HG03095 (cell line): Measurements from ENCODE around the gene CAPRIN1.

Experiments
- ATAC-seq: cut with Tn5 transposase; IDR thresholded peaks from one replicate; pipeline ENCODE4 v1.9.1; 2021; ENCODE audit warnings: moderate library complexity; ENCODE audit not compliant: unreplicated experiment

Gene CAPRIN1

DNA sequence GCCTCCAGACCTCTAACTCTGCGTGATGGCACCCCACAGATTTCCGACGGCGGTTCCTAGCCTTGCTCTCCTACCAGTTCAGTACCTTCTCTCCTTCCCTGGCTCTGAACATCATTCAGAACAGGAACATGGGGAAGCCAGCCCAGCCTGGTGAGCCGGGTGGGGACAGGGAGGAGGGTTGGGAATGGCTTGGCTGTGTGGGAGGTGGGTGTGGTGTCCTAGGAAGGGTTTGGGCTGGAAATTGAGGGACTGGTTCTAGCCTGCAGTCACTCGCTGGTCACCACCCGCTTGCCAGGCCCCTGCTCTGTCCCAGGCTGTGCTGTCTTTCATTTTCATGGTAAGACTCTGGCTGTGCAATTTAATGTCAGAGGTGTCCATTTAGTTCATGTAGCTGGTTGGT, 87.8 kb downstream of the CAPRIN1 start:
- ATAC-seq, result no peak

DNA sequence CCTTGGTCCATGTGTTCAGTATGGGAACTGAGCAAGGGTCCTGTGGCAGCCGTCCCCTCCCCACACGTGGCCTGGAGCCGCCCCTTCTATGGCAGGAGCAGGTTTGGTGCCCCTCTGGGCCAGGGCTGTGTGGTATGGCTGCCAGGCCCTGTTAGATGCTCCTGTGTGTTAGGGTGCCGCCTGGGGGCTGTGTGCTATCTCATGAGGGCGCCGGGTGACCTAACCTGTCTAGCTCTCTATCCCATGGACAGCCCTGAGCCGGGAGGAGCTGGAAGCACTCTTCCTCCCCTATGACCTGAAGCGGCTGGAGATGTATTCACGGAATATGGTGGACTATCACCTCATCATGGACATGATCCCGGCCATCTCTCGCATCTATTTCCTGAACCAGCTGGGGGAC, 88.6 kb downstream of the CAPRIN1 start:
- ATAC-seq, result no peak

- no peak for ATAC-seq
Measured at GRCh38 chr11:34143048-34143447, 91.5 kb downstream of the CAPRIN1 start.

- peak; percentile 61 for ATAC-seq
Measured at GRCh38 chr11:34145073-34145472, 93.5 kb downstream of the CAPRIN1 start.

DNA sequence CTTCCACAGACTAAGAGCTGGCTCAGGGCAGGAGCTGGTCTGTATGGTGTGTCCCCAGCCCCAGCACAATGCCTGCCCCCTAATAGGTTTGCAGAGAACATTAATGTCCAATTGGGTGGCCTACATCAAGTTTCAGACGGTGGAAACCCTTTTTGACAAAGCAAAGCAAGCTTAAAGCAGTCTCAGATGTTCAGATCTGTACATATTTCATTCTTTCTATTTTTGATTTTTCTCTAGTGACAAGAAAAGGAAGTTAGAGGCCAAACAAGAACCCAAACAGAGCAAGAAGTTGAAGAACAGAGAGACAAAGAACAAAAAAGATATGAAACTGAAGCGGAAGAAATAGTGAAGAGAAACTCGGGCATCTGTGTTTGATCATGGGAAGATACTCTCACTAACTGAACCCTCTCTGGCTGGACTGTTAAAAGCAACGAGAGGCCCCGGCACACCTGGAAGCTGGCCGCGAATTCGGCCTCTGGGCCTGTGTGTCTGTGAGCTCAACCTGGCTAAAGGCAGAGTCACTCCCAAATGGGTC, 94.4 kb downstream of the CAPRIN1 start:
- ATAC-seq, result peak; percentile 55

DNA sequence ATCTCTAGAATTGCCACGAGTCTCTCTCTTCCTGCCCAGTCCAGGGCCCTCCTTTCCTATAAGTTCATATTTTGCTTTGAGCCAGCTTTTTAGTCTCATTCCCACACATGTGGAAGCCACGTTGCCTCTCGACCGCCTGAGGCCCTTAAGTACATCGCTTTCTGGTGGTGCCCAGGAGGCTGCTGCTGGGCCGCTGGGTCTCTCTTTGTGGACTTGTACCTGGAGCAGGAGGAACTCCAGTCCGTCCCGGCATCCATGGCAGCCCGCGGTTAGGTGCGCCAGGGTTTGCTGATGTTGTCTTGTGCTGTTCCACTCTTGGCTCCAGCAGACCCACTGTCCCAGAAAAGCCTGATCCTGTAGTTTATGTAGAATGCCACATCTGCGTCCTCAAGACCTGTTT, 94.9 kb downstream of the CAPRIN1 start:
- ATAC-seq, result no peak

- no peak for ATAC-seq
Measured at GRCh38 chr11:34146866-34147265, 95.3 kb downstream of the CAPRIN1 start.

- ATAC-seq, result no peak
Measured at GRCh38 chr11:34147581-34147980, 96.0 kb downstream of the CAPRIN1 start.

DNA sequence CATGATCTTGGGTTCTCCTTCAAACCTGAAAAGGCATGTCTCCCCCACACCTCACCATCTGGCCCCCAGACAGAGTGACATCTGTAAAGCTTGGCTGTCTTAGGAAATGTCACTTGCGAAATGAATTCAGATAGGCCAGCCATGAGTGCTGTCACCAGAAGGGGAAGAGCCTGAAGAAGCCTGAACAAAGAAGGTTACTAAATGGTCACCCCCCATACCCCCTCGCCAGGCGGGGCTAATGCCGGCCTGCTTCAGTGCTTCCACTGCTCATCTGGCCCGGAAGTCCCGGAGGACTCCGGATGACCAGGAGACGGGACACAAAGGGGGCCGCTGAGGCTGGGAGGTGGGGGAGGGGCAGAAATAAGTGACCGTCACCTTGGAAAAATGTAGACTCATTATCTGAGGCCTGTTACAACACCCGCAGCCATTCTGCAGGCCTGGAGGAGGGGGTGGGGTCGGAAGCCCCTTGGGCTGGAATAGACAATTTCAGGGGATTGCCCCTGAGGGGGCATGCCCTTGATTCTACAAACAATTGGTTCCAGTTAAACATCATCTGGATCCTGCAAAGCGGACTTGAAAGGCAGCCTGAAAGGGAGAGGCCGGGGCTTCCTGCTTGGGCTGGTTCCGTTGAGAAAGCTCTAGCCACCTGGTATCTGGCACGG, 97.1 kb downstream of the CAPRIN1 start:
- no peak for ATAC-seq

GRCh38 chr11:34149274-34149673, 97.7 kb downstream of the CAPRIN1 start:
- no peak for ATAC-seq

- no peak for ATAC-seq
Measured at GRCh38 chr11:34149786-34150185, 98.3 kb downstream of the CAPRIN1 start.

GRCh38 chr11:34150494-34151151, 99.1 kb downstream of the CAPRIN1 start:
- no peak for ATAC-seq
